ENCODE measurements around the gene NFE2L3.
"Not testable (repeated sequence)": the region's sequence is repeated elsewhere in the genome, so short reads cannot be mapped to it uniquely, and the experiment has no call there.

Gene NFE2L3

DNA sequence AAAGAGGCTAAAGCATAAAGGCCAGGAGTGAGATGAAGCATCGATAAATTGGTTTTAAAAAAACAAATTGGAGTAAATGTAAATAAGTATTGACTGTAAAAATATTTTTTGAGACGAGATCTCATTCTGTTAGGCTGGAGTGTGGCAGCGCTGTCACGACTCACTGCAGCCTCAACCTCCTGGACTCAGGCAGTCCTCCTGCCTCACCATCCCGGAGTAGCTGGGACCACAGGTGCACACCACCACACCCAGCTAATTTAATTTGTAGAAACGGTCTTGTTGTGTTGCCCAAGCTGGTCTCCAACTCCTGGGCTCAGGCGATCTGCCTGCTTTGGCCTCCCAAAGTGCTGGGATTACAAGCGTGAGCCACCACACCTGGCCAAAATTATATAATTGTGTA lies 30.7 kb downstream of the NFE2L3 start:
- no peak for ATAC-seq (ENCODE audit: low read depth)
- no peaks in the 10 kb centered on the region for H3K27me3 Mint-ChIP-seq

GRCh38 chr7:26183545-26184280 lies 31.7 kb downstream of the NFE2L3 start:
- peaks cover 3% of the 10 kb centered on the region for H3K36me3 Mint-ChIP-seq
- DNase-seq (ENCODE audit: low spot score in 2 of 2) (no peak), ATAC-seq (ENCODE audit: low read depth) (no peak)
- H3K9me3 Mint-ChIP-seq, result no peaks in the 10 kb centered on the region
- H3K27me3 Mint-ChIP-seq, result no peaks in the 10 kb centered on the region
- peak overlapping the region; percentile 85 for H3K27ac Mint-ChIP-seq
- no peak overlapping the region for H3K4me3 Mint-ChIP-seq
- peaks cover 40% of the 10 kb centered on the region for H3K4me1 Mint-ChIP-seq

More for the DNA sequence above, 30.7 kb downstream of the NFE2L3 start:
- Mint-ChIP-seq H3K4me3 (no peak overlapping the region), H3K27ac (no peak overlapping the region), H3K36me3 (peaks cover 3% of the 10 kb centered on the region), H3K4me1 (peaks cover 35% of the 10 kb centered on the region), H3K9me3 (no peaks in the 10 kb centered on the region)
- DNase-seq (ENCODE audit: low spot score in 2 of 2), result no peak

DNA sequence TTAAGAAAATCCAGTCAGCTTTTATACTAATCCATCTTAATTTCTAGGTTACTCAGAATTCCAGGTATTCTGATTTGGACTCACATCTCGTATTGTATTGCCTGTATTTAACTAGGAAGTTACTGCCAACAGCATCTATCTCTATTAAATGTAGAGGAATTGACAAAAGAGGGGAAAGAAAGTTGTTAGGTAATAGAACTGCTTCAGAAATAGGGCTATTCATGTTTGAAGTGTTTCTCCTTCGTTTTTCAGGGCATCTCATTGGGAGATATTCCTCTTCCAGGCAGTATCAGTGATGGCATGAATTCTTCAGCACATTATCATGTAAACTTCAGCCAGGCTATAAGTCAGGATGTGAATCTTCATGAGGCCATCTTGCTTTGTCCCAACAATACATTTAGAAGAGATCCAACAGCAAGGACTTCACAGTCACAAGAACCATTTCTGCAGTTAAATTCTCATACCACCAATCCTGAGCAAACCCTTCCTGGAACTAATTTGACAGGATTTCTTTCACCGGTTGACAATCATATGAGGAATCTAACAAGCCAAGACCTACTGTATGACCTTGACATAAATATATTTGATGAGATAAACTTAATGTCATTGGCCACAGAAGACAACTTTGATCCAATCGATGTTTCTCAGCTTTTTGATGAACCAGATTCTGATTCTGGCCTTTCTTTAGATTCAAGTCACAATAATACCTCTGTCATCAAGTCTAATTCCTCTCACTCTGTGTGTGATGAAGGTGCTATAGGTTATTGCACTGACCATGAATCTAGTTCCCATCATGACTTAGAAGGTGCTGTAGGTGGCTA lies 32.5 kb downstream of the NFE2L3 start:
- Mint-ChIP-seq H3K4me1 (peaks cover 45% of the 10 kb centered on the region), H3K27ac (peak overlapping the region; percentile 85)
- H3K4me3 Mint-ChIP-seq; H3K27me3 Mint-ChIP-seq; H3K36me3 Mint-ChIP-seq; DNase-seq (ENCODE audit: low spot score in 2 of 2); ATAC-seq (ENCODE audit: low read depth); H3K9me3 Mint-ChIP-seq: not testable (repeated sequence)

- Mint-ChIP-seq H3K27ac (peak overlapping the region; percentile 85), H3K36me3 (peaks cover 7% of the 10 kb centered on the region), H3K4me1 (peaks cover 44% of the 10 kb centered on the region), H3K9me3 (no peaks in the 10 kb centered on the region), H3K27me3 (no peaks in the 10 kb centered on the region), H3K4me3 (no peak overlapping the region)
- ATAC-seq (ENCODE audit: low read depth), result peak; percentile 49
- no peak for DNase-seq (ENCODE audit: low spot score in 2 of 2)
These were observed 33.3 kb downstream of the NFE2L3 start for GRCh38 chr7:26185131-26185843.

- Mint-ChIP-seq H3K27ac (peak overlapping the region; percentile 85), H3K36me3 (peaks cover 11% of the 10 kb centered on the region)
These were observed 33.8 kb downstream of the NFE2L3 start for GRCh38 chr7:26185844-26186180.

GRCh38 chr7:26186364-26187311 lies 34.6 kb downstream of the NFE2L3 start:
- peaks cover 13% of the 10 kb centered on the region for H3K36me3 Mint-ChIP-seq
- H3K27me3 Mint-ChIP-seq, result no peaks in the 10 kb centered on the region
- no peak overlapping the region for H3K4me3 Mint-ChIP-seq
- H3K4me1 Mint-ChIP-seq, result peaks cover 42% of the 10 kb centered on the region
- H3K9me3 Mint-ChIP-seq, result no peaks in the 10 kb centered on the region
- peak overlapping the region; percentile 85 for H3K27ac Mint-ChIP-seq
- DNase-seq (ENCODE audit: low spot score in 2 of 2) (no peak), ATAC-seq (ENCODE audit: low read depth) (no peak)

More at GRCh38 chr7:26185844-26186180, 33.8 kb downstream of the NFE2L3 start:
- ATAC-seq (ENCODE audit: low read depth), result no peak
- no peaks in the 10 kb centered on the region for H3K27me3 Mint-ChIP-seq
- no peaks in the 10 kb centered on the region for H3K9me3 Mint-ChIP-seq
- no peak overlapping the region for H3K4me3 Mint-ChIP-seq
- no peak for DNase-seq (ENCODE audit: low spot score in 2 of 2)
- H3K4me1 Mint-ChIP-seq, result peaks cover 44% of the 10 kb centered on the region

- Mint-ChIP-seq H3K36me3 (peaks cover 20% of the 10 kb centered on the region), H3K27me3 (no peaks in the 10 kb centered on the region), H3K4me3 (no peak overlapping the region), H3K9me3 (no peaks in the 10 kb centered on the region), H3K27ac (peak overlapping the region; percentile 85), H3K4me1 (peaks cover 48% of the 10 kb centered on the region)
- DNase-seq (ENCODE audit: low spot score in 2 of 2) (no peak), ATAC-seq (ENCODE audit: low read depth) (peak; percentile 19)
These were observed 35.6 kb downstream of the NFE2L3 start for GRCh38 chr7:26187380-26188205.

GRCh38 chr7:26188206-26188956 lies 36.4 kb downstream of the NFE2L3 start:
- no peak for ATAC-seq (ENCODE audit: low read depth)
- no peak for DNase-seq (ENCODE audit: low spot score in 2 of 2)
- Mint-ChIP-seq H3K4me1 (peaks cover 53% of the 10 kb centered on the region), H3K36me3 (peaks cover 26% of the 10 kb centered on the region), H3K27ac (peak overlapping the region; percentile 85), H3K4me3 (no peak overlapping the region), H3K27me3 (no peaks in the 10 kb centered on the region), H3K9me3 (no peaks in the 10 kb centered on the region)

GRCh38 chr7:26188957-26189541 lies 37.1 kb downstream of the NFE2L3 start:
- Mint-ChIP-seq H3K36me3 (peaks cover 33% of the 10 kb centered on the region), H3K27me3 (no peaks in the 10 kb centered on the region), H3K4me1 (peaks cover 59% of the 10 kb centered on the region), H3K27ac (peak overlapping the region; percentile 85), H3K4me3 (no peak overlapping the region), H3K9me3 (no peaks in the 10 kb centered on the region)
- ATAC-seq (ENCODE audit: low read depth) (no peak), DNase-seq (ENCODE audit: low spot score in 2 of 2) (no peak)

GRCh38 chr7:26189697-26190096 lies 37.7 kb downstream of the NFE2L3 start:
- Mint-ChIP-seq H3K4me1 (peaks cover 57% of the 10 kb centered on the region), H3K9me3 (no peaks in the 10 kb centered on the region), H3K4me3 (no peak overlapping the region), H3K27me3 (no peaks in the 10 kb centered on the region), H3K36me3 (peaks cover 35% of the 10 kb centered on the region), H3K27ac (peak overlapping the region; percentile 85)
- no peak for DNase-seq (ENCODE audit: low spot score in 2 of 2)
- no peak for ATAC-seq (ENCODE audit: low read depth)

DNA sequence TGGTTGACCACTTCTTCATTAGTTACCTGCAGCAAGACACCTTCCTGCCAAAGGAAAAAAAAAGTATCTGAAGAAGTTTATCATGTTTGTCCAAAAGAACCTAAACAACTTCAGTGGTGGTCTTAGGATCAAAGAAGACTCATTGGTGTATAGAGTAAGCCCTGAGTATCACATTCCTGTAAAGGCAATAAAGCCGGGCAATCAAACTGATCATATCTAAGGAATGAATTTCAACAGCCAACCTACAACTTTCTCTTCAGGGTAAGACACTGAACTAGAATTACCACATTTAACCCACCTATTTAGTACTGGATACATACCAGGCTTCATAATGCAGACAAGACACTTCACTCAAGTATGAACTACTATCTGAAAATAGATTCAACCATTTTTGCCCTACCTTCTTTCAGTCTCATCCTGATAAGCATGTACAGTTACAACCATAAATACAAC lies 38.4 kb downstream of the NFE2L3 start:
- peak overlapping the region; percentile 77 for H3K27ac Mint-ChIP-seq
- peaks cover 38% of the 10 kb centered on the region for H3K36me3 Mint-ChIP-seq
- H3K9me3 Mint-ChIP-seq, result no peaks in the 10 kb centered on the region
- peaks cover 54% of the 10 kb centered on the region for H3K4me1 Mint-ChIP-seq
- DNase-seq (ENCODE audit: low spot score in 2 of 2) (no peak), ATAC-seq (ENCODE audit: low read depth) (no peak)
- no peaks in the 10 kb centered on the region for H3K27me3 Mint-ChIP-seq
- no peak overlapping the region for H3K4me3 Mint-ChIP-seq
